NCI-H2171 (cell line): Measurements from ENCODE around the gene GATA2.

Source experiments
- DNase-seq: peaks from one replicate; lab custom pipeline; 2025; lab: John Stamatoyannopoulos, UW

GATA2 gene

DNA sequence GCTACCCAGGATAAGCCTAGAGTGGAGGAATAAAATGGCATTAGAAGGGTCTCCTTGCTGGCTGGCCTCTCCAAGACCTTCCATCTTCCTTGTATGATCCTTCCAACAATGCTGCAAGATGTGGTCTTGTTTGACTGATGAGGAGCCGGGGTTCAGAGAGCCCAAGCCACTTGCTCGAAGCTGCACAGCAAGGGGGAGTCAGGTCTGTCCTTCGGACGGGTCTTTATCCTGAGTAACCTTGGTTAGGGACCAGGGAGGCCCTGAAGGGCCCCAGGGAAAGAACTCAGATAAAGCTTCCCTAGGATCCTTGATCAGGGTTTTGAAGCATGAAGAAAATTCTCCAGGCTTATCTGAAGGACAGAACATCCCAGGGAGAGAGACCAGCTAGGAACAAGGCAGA, 19.3 kb downstream of the GATA2 start:
- no peak for DNase-seq

DNA sequence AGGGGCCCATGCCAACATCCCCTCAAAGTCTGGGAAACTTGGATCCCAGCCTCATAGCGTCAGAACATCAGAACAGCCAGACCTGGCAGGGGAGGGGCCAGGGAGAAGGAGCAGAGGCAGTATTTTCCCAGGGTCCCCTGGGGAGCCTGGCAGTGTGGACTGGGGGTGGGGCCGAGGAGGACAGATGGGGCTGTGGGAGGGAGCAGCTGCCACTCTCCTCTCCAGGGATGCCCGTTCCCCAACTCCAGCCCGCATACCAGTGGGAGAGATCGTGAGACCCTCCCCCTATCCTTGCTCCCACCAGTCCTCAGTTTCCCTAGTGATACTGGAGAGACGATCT, 19.9 kb downstream of the GATA2 start:
- DNase-seq = peak; percentile 97

DNA sequence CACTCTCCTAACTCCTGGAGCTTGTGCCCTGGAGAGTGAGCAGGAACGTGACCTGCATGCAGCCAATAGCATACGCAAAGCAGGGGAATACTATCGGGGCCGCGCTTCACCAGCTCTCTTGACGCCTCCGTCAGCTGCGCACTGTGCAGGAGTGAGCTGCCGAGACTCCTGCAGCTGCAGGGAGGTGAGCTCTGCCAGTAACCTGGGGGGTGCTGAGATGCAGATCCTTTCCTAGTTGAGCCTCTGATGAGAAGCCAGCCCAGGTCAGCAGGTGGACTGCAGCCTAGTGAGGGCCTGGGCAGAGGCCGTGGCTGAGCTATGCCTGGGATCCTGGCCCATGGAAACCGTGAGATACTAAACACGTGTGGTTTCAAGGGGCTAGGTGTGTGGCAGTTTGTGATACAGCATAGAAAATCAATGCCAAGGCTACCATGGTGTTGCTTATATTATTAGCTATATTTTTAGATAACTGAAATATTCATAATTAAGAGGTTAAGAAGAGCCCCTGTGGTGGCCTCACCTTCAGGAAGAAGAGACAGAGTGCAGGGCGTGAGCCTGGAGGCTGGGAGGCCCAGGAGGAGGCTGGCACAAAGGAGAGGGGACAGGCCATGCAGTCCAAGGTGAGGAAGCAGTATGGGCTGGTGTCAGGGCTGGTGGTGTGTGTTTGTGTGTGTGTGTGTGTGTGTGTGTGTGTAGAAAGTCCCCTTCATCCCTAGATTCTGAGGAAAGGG, 20.4 kb downstream of the GATA2 start:
- no peak for DNase-seq

GRCh38 chr3:128471720-128472119, 21.3 kb downstream of the GATA2 start:
- DNase-seq = no peak

DNA sequence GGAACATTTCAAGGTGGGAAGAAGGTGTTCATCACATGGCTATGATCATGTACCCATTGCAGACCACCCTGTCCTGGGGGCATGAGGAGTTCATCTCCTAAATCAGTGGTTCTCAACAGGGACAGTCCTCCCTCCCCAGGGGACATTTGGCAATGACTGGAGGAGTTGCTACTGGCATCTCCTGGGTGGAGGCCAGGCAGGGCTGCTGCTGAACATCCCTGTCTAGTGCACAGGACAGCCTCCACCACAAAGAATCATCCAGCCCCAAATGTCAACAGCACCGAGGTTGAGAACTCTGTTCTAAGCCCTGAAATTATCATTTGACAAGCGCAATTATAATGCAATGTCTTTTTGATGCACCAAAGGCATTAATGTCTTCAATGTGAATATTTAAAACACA, 21.9 kb downstream of the GATA2 start:
- DNase-seq = no peak

- DNase-seq = no peak
Observed at GRCh38 chr3:128470134-128470899, 22.7 kb downstream of the GATA2 start.

DNA sequence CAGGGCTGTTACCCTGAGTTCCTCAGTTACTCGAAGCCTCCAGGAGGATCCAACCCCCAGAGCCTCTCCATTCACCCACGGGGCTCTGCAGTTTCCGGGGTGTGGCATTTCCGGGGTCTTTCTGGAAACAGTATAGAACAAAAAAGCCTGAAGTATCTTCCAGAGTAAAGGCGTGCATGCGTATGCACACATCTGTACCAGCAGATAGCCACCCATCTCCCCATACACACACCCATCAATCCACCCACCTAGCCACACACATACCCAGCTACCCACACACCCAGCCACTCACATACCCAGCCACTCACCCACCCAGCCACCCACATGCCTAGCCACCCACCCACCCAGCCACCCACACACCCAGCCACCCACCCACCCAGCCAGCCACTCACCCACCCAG, 23.4 kb downstream of the GATA2 start:
- DNase-seq = no peak

DNA sequence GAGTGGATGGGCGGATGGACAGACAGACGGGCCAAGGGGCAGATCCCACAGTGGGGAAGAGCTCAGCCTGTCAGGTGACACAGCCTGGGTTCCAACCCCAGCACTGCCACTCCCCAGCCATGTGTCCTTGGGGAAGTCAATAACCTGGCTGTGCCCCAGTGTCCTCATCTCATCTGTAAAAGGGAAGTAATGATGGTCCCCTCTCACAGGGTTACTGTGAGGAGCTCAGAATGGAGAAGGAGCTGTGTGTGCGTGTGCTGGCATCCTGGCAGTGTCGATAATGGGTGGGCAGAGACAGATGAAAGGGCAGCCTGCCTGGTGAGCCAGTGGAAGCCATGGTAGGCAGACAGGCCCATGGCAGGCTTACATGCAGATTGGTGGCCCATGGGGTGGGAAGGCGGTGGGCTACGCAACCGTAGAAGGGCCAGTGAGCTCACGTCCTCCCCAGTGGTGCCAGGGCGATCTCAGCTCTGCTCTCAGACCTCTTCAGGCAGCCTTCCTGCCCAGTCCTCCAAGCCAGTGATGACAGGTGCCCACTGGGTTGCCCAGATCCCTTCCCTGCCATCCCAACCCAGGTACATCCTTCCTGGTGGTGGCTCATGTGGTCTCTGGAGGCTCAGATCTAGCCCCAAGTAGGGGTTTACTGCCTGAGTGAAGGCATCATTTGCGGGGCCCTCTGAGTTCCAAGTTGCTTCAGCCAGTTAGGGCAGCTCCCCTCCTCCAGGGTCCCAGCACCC, 24.0 kb downstream of the GATA2 start:
- DNase-seq = no peak

DNA sequence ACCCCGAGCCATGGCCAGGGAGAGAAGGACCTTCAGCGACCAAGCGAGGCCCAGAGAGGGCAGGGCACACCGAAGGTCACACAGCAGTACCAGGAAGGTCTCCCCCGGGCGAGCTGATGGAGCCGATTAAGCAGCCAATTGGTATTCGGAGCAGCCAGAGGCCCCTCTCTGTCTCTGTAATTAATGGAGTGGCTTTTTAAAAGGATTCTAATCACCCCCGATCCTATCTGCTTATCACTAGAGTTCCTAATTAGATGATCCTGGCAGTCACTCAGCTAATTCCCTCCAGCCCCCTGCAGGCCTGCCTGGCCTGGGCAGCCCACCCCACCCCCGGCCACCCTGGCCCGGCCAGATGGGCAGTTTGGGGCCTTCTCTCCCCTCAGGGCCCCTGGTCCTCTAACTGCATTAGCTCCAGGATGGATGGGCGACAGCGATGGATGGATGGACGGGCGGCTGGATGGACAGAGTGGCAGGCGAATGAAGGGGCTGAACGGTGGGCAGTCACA, 24.7 kb downstream of the GATA2 start:
- no peak for DNase-seq

DNA sequence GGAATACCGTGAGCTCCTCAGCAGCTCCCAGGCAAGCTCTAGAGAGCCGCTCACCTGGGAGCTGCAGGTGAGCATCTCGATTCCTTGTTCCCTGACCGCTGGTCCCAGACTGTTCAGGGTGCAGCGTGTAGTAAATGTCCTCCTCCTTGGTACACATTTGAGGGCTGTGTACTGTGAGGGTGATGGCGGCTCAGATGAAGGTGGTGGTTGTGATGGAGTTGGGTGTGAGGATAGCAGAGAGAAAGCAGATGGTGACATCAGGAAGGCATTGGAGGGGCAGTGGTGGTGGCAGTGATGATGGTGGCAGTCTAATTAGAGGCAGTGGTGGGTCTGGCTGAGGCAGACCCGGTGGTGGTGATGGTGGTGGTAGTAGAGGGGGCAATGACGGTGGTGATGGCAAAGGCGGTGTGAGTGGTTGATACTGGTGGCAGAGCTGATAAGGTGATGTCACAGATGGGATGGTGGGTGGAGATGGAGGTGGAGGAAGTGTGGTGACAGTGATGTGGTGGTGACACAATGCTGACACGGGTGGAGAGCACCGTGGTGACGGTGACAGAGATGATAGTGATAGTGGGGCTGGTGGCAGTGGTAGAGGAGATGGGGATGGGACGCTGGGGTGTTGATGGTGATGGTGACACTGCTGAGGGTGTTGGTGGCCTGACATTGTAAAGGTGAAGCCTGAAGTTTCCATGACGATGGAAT, 26.0 kb downstream of the GATA2 start, which contains the start of gene DNAJB8:
TSS of gene DNAJB8 (minus strand) at position 51 of the 702 bp plus-strand sequence. CDS start 3,645 bp downstream, outside the sequence.
- DNase-seq = no peak

DNA sequence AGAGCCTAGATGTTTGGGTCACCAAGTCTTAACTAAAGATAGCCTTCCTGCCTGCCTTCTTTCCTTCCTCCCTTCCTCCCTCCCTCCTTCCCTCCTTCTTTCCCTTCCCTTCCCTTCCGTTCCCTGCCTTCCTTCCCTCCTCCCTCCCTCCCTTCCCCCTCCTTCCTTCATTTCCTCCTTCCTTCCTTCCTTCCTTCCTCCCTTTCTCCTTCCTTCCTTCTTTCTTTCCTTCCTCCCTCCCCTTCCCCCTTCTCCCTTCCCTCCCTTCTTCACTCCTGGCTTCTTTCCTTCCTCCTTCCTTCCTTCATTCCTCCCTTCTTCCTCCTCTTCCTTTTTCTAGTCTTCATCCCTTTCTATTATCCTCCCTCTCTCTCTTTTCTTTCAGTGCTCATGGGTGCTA, 28.3 kb downstream of the GATA2 start:
- DNase-seq = no peak

DNA sequence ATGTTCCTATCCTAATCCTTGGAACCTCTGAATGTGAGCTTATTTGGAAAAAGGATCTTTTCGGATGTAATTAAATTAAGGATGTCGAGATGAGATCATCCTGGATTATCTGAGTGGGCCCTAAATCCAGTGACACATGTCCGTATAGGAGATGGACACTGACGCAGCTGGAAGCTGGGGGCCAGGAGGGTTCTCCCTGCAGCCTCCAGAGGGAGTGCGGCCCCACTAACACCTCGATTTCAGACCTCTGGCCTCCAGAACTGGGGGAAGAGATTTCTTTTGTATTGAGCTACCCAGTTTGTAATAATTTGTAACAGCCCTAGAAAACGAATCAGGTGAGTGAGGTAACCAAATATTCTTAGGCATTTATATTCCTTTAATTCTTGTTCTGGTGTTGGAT, 28.8 kb downstream of the GATA2 start:
- DNase-seq = no peak

DNA sequence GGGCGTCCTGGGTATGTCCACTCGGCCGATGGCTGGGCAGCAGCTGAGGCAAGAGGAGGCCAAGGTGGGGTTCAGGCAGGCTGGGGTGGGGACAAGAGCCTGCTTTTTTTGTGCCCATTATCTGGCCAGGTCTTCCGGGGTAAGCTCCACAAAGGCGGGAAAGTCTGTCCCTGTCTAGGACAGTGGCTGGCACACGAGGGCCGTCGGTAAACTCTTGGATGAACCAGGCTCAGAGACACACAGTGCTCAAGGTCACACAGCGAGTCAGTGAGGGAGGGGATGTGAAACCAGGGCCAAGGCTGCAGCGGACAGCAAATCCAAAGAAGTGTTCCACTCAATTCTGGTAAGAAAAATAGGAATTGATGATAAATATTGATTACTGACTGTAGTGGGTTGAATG, 29.2 kb downstream of the GATA2 start:
- DNase-seq = no peak

DNA sequence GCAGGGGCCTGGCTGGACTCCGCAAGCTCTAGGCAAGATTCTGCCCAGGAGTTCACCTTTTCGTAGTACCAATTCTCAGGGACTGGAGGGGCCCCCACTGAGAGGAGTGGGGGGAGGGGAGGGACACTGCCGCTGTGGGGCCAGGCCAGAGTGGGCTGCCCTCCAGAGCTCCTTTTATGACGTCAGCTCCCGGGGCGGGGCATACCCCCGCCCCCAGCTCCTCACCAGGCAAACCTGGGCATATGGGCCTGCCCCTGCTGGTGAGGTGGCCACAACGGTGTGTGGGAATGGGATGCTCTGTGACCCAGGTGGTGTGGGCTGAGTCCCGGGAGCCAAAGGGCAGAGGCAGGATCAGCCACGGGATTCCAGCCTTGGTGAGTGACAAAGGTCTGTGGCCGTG, 29.6 kb downstream of the GATA2 start:
- DNase-seq = no peak

GRCh38 chr3:128462931-128463330, 30.1 kb downstream of the GATA2 start:
- no peak for DNase-seq

DNA sequence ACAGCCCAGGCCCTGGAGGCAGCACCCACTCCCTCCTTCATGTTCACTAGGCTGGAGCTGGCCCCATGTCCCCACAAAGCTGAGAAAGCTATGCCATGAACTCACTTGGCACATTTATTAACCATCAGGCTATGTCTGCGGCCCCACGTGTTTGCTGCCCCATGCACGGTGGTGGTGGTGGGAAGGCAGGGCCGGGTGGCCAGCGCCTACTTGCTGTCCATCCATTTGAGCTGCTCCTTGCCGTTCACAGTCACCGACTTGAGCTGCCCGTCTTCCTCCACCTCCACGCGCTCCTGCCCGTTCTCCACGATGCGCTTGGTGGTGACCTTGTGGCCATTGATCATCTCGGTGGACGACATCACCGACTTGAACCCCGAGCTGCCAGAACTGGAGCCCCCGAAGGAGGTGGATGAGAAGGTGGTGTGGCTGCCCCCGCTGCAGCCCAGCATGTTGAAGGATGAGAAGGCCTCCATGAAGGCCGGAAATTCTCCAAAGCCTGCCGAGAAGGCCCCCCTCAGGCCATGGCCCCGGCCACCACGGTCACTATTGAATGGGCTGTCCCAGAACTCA, 30.6 kb downstream of the GATA2 start:
- DNase-seq = no peak

GRCh38 chr3:128461731-128462130, 31.3 kb downstream of the GATA2 start:
- no peak for DNase-seq

DNA sequence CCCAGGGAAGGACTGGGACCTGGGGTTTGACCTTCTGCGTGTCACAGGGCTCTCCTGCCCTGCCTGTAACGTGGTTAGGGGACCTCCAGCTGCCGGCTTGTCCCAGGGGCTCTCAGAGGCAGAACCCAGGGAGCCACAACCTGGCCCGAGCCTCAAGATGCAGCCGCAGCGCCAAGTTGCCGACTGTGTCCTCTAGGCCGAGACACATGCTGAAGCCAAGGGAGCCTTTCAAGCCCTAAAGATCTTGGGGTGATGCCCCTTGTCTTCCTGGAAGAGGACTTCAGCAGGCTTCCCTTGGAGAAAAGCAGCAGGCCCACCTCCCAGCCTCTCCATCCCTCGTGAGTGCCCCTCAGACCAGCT, 33.6 kb downstream of the GATA2 start:
- DNase-seq = no peak

DNA sequence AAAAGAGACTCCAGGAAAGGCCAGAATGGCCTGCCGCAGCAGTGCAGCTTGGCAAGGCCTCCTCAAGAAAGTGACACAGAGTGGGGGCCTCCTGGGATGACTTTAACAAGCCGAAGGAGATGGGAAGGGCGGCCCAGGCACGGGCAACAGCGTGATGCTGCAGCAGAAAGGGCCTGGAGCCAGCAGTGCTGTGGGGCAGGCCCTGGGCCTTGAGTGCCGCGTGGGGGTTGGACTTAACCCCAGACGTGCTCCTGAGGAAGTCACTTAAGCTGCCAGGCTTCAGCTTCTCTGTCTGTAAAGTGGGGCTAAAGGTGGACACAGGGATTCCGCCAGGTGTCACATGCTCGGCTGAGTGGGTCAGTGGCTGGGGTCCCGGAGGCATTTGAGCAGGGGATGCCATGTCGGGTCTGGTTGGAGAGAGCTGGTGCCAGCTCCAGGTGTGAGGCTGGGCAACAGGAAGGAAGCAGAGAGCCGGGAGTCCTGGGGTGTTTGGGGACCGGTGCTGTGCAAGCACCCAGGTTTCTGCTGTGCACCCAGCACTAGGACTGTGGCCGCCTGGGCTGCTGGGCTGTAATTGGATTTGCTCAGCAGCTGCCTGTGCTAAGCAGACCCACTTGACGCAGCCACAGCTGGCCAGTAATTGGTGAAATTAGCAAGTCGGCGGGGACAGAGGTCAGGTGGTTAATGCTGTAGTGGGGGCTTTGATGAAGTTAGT, 34.1 kb downstream of the GATA2 start:
- no peak for DNase-seq

GRCh38 chr3:128457937-128458336, 35.1 kb downstream of the GATA2 start:
- DNase-seq = no peak
